ENCODE measurements around the gene FURIN. TPM values are rescaled to one million over a fixed set of nuclear protein-coding genes. Genes with fewer than 3 reads are reported as not detected.

The FURIN gene
- total RNA-seq, 1 donor from 2014 or later = 143 TPM

GRCh38 chr15:90910441-90911301, 42.3 kb downstream of the FURIN start:
- no peak overlapping the region for H3K27ac Mint-ChIP-seq (ENCODE audit: unreplicated experiment)
- no peaks in the 10 kb centered on the region for H3K9me3 Mint-ChIP-seq (ENCODE audit: unreplicated experiment)
- H3K4me1 Mint-ChIP-seq (ENCODE audit: unreplicated experiment) = no peaks in the 10 kb centered on the region

GRCh38 chr15:90911302-90911623, 42.9 kb downstream of the FURIN start:
- Mint-ChIP-seq H3K27me3 (ENCODE audit: unreplicated experiment) (peaks cover 4% of the 10 kb centered on the region), H3K4me3 (ENCODE audit: unreplicated experiment) (no peak overlapping the region), H3K27ac (ENCODE audit: unreplicated experiment) (no peak overlapping the region), H3K36me3 (ENCODE audit: low read depth, unreplicated experiment) (peaks cover 28% of the 10 kb centered on the region), H3K4me1 (ENCODE audit: unreplicated experiment) (no peaks in the 10 kb centered on the region), H3K9me3 (ENCODE audit: unreplicated experiment) (no peaks in the 10 kb centered on the region)
- TF ChIP-seq CTCF (IDR thresholded peaks at IDR 0.05; ENCODE audit: unreplicated experiment) = no peak
- DNase-seq (ENCODE audit: low spot score) = no peak

More at GRCh38 chr15:90910441-90911301, 42.3 kb downstream of the FURIN start:
- Mint-ChIP-seq H3K36me3 (ENCODE audit: low read depth, unreplicated experiment) (peaks cover 31% of the 10 kb centered on the region), H3K4me3 (ENCODE audit: unreplicated experiment) (no peak overlapping the region), H3K27me3 (ENCODE audit: unreplicated experiment) (peaks cover 5% of the 10 kb centered on the region)
- TF ChIP-seq CTCF (IDR thresholded peaks at IDR 0.05; ENCODE audit: unreplicated experiment) = no peak
- no peak for DNase-seq (ENCODE audit: low spot score)

- Mint-ChIP-seq H3K27me3 (ENCODE audit: unreplicated experiment) (peaks cover 7% of the 10 kb centered on the region), H3K4me3 (ENCODE audit: unreplicated experiment) (no peak overlapping the region), H3K27ac (ENCODE audit: unreplicated experiment) (no peak overlapping the region), H3K36me3 (ENCODE audit: low read depth, unreplicated experiment) (peaks cover 35% of the 10 kb centered on the region), H3K9me3 (ENCODE audit: unreplicated experiment) (no peaks in the 10 kb centered on the region), H3K4me1 (ENCODE audit: unreplicated experiment) (no peaks in the 10 kb centered on the region)
- DNase-seq (ENCODE audit: low spot score) = no peak
- TF ChIP-seq CTCF (IDR thresholded peaks at IDR 0.05; ENCODE audit: unreplicated experiment) = no peak
Measured at GRCh38 chr15:90911906-90912769, 43.8 kb downstream of the FURIN start.

GRCh38 chr15:90912770-90913075, 44.3 kb downstream of the FURIN start:
- H3K36me3 Mint-ChIP-seq (ENCODE audit: low read depth, unreplicated experiment) = peaks cover 36% of the 10 kb centered on the region
- no peak for DNase-seq (ENCODE audit: low spot score)
- peaks cover 5% of the 10 kb centered on the region for H3K27me3 Mint-ChIP-seq (ENCODE audit: unreplicated experiment)
- TF ChIP-seq CTCF (IDR thresholded peaks at IDR 0.05; ENCODE audit: unreplicated experiment) = no peak
- no peak overlapping the region for H3K27ac Mint-ChIP-seq (ENCODE audit: unreplicated experiment)
- no peak overlapping the region for H3K4me3 Mint-ChIP-seq (ENCODE audit: unreplicated experiment)
- no peaks in the 10 kb centered on the region for H3K4me1 Mint-ChIP-seq (ENCODE audit: unreplicated experiment)
- no peaks in the 10 kb centered on the region for H3K9me3 Mint-ChIP-seq (ENCODE audit: unreplicated experiment)
